Erythroblast (primary cell): ENCODE data around the gene ZNF428.

Source experiments
- GATA1 ChIP-seq: IDR thresholded peaks from 2 replicates; pipeline ENCODE4 v1.6.1; 2011; ENCODE audit warnings: low read depth, mild to moderate bottlenecking, control low read depth, low read length, moderate library complexity
- POLR2A ChIP-seq: IDR thresholded peaks from 2 replicates; pipeline ENCODE4 v1.6.1; 2011; ENCODE audit warnings: mild to moderate bottlenecking, low read length

- TF ChIP-seq POLR2A: no peak
- TF ChIP-seq GATA1: no peak
These were observed 21.0 kb upstream of the ZNF428 start for GRCh38 chr19:43640424-43640757.
